Endothelial cell (in vitro differentiated cells): Measurements from ENCODE around the gene CA6. TPM values are rescaled to one million over a fixed set of nuclear protein-coding genes. Genes with fewer than 3 reads are reported as not detected.

Experiments used
- DNase-seq: peaks from one replicate; pipeline ENCODE4 v3.0.0; 2021; ENCODE audit warnings: low spot score
- H3K27ac Mint-ChIP-seq: one replicate; pipeline ENCODE4 v1.8.0; 2021; ENCODE audit warnings: mixed read lengths, inconsistent platforms; ENCODE audit not compliant: unreplicated experiment
- H3K27me3 Mint-ChIP-seq: one replicate; pipeline ENCODE4 v1.8.0; 2021; ENCODE audit warnings: mild to moderate bottlenecking, moderate library complexity, mixed read lengths, inconsistent platforms; ENCODE audit not compliant: unreplicated experiment
- H3K36me3 Mint-ChIP-seq: one replicate; pipeline ENCODE4 v1.8.0; 2021; ENCODE audit warnings: mild to moderate bottlenecking, low read depth, mixed read lengths, inconsistent platforms; ENCODE audit not compliant: unreplicated experiment
- H3K4me1 Mint-ChIP-seq: one replicate; pipeline ENCODE4 v1.8.0; 2021; ENCODE audit warnings: mild to moderate bottlenecking, mixed read lengths, inconsistent platforms; ENCODE audit not compliant: unreplicated experiment
- H3K4me3 Mint-ChIP-seq: one replicate; pipeline ENCODE4 v1.8.0; 2021; ENCODE audit warnings: mild to moderate bottlenecking, mixed read lengths, inconsistent platforms; ENCODE audit not compliant: unreplicated experiment
- H3K9me3 Mint-ChIP-seq: one replicate; pipeline ENCODE4 v1.8.0; 2021; ENCODE audit warnings: mixed read lengths, inconsistent platforms; ENCODE audit not compliant: unreplicated experiment
- total RNA-seq: library from RNA; stranded (reverse); fragmentation: NEBNext Ultra II Directional; extraction: Animal tissue kit (Norgen Biotek cat#: 25700); gene quantifications from one replicate; pipeline ENCODE4 v1.2.1, GENCODE V29; 2021; ENCODE audit not compliant: unreplicated experiment
- TF ChIP-seq, protein P1 (sequence below): fragments of 200-600 bp; sonication (generic); IDR thresholded peaks from one replicate; pipeline ENCODE4 v1.5.0; 2021; ENCODE audit warnings: antibody characterized with exemption; ENCODE audit not compliant: unreplicated experiment

The CA6 gene
- total RNA-seq, 1 donor from 2014 or later, result 2.5 TPM

DNA sequence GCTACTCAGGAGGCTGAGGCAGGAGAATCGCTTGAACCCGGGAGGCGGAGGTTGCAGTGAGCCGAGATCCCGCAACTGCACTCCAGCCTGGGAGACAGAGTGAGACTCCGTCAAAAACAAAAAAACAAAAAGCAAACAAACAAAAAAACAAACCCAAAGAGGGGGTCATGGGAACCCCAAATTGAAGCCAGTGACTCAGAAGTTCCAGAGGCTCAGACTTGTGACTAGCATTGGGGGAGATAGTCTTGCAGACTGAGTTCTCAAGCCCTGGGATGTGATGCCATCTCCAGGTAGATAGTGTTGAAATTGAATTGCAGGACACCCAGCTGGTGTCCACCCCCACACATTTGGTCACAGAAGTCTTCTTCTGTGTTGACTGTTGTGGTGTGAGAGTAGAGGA is 42.3 kb upstream of the CA6 start:
- H3K27me3 Mint-ChIP-seq, result peaks cover 3% of the 10 kb centered on the region
- no peaks in the 10 kb centered on the region for H3K4me1 Mint-ChIP-seq
- H3K4me3 Mint-ChIP-seq, result no peak overlapping the region
- no peak for DNase-seq
- no peaks in the 10 kb centered on the region for H3K36me3 Mint-ChIP-seq
- TF ChIP-seq, protein P1, sequence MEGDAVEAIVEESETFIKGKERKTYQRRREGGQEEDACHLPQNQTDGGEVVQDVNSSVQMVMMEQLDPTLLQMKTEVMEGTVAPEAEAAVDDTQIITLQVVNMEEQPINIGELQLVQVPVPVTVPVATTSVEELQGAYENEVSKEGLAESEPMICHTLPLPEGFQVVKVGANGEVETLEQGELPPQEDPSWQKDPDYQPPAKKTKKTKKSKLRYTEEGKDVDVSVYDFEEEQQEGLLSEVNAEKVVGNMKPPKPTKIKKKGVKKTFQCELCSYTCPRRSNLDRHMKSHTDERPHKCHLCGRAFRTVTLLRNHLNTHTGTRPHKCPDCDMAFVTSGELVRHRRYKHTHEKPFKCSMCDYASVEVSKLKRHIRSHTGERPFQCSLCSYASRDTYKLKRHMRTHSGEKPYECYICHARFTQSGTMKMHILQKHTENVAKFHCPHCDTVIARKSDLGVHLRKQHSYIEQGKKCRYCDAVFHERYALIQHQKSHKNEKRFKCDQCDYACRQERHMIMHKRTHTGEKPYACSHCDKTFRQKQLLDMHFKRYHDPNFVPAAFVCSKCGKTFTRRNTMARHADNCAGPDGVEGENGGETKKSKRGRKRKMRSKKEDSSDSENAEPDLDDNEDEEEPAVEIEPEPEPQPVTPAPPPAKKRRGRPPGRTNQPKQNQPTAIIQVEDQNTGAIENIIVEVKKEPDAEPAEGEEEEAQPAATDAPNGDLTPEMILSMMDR, result no peak
- no peaks in the 10 kb centered on the region for H3K9me3 Mint-ChIP-seq
- no peak overlapping the region for H3K27ac Mint-ChIP-seq

GRCh38 chr1:8903908-8904650 is 41.6 kb upstream of the CA6 start:
- no peak for DNase-seq

GRCh38 chr1:8905582-8906191 is 40.0 kb upstream of the CA6 start:
- H3K27me3 Mint-ChIP-seq, result no peaks in the 10 kb centered on the region
- no peaks in the 10 kb centered on the region for H3K36me3 Mint-ChIP-seq
- no peak for DNase-seq
- no peaks in the 10 kb centered on the region for H3K9me3 Mint-ChIP-seq
- peaks cover 9% of the 10 kb centered on the region for H3K4me1 Mint-ChIP-seq
- TF ChIP-seq, protein P1, result no peak
- peak overlapping the region; percentile 50 for H3K27ac Mint-ChIP-seq
- no peak overlapping the region for H3K4me3 Mint-ChIP-seq

More at GRCh38 chr1:8903908-8904650, 41.6 kb upstream of the CA6 start:
- H3K4me3 Mint-ChIP-seq, result no peak overlapping the region
- no peaks in the 10 kb centered on the region for H3K36me3 Mint-ChIP-seq
- H3K27me3 Mint-ChIP-seq, result no peaks in the 10 kb centered on the region
- TF ChIP-seq, protein P1, result no peak
- H3K9me3 Mint-ChIP-seq, result no peaks in the 10 kb centered on the region
- H3K27ac Mint-ChIP-seq, result no peak overlapping the region
- peaks cover 2% of the 10 kb centered on the region for H3K4me1 Mint-ChIP-seq

GRCh38 chr1:8908388-8909151 is 37.1 kb upstream of the CA6 start:
- Mint-ChIP-seq H3K27me3 (no peaks in the 10 kb centered on the region), H3K4me3 (no peak overlapping the region), H3K36me3 (peaks cover 3% of the 10 kb centered on the region), H3K4me1 (peaks cover 9% of the 10 kb centered on the region), H3K9me3 (no peaks in the 10 kb centered on the region), H3K27ac (no peak overlapping the region)
- no peak for DNase-seq
- TF ChIP-seq, protein P1, result no peak
